ENCODE measurements around the gene CCHCR1. TPM values are rescaled to one million over a fixed set of nuclear protein-coding genes. Genes with fewer than 3 reads are reported as not detected.
"Not testable (repeated sequence)": the region's sequence is repeated elsewhere in the genome, so short reads cannot be mapped to it uniquely, and the experiment has no call there.

The CCHCR1 gene
- total and polyA plus RNA-seq, 9 of the 15 experiments (the other 6 are each of a cell fraction or from before 2014, with no cell fraction given), result 1.2 to 47.3 (median 32.0) TPM

- Histone ChIP-seq H3K27me3 (ENCODE audit: control insufficient read depth in 2 of 2, insufficient read depth in 2 of 2, low read length in 2 of 2) (no peaks in the 10 kb centered on the region), H2AFZ (ENCODE audit: low read depth, low read length) (no peak overlapping the region), H3K9me3 (replicated peaks; ENCODE audit: control insufficient read depth, insufficient read depth, low read depth, low read length) (no peaks in the 10 kb centered on the region), H3K4me1 (replicated peaks in 1 of 2; ENCODE audit: control insufficient read depth in 2 of 2, insufficient read depth in 2 of 2, low read length in 2 of 2) (peaks cover 0 to 4% of the 10 kb centered on the region in 2 experiments; a peak in 2 of 5 replicates), H3K36me3 (ENCODE audit: control insufficient read depth, insufficient read depth, low read length) (no peaks in the 10 kb centered on the region), H3K9me1 (ENCODE audit: control insufficient read depth, insufficient read depth, low read length) (no peaks in the 10 kb centered on the region), H3K27ac (ENCODE audit: extremely low read depth, low read depth, low read length) (no peak overlapping the region), H3K9ac (ENCODE audit: insufficient read depth in 1 of 2, low read depth in 2 of 2, low read length in 2 of 2) (no peak overlapping the region), H3K4me3 (no peak overlapping the region), H4K20me1 (replicated peaks; ENCODE audit: control insufficient read depth, insufficient read depth, low read length) (no peaks in the 10 kb centered on the region), H3K79me2 (ENCODE audit: control insufficient read depth, insufficient read depth, low read length) (no peaks in the 10 kb centered on the region), H3K4me2 (ENCODE audit: insufficient read depth, low read length) (no peak overlapping the region)
- intact Hi-C loops (cut with micrococcal nuclease) (loop anchor here (10.0 kb wide), 1 partner anchor 394 kb away; the partner anchor contains the start of genes LST1 and LTB), in situ Hi-C loops (cut with MboI) (loop anchor here (5.0 kb wide), 1 partner anchor 53 kb away; the partner anchor contains the start of gene PSORS1C2)
- FAIRE-seq, result no peak
- ATAC-seq, result no peak
- WGBS (ENCODE audit: insufficient coverage, low coverage, missing lambda C conversion rate), result 44% methylated on average over 4 of the region's 4 CpGs
- POLR2A ChIA-PET, result no interaction called here
- TF ChIP-seq HNRNPH1 (optimal IDR thresholded peaks at IDR 0.05; ENCODE audit: low read depth, low read length), result no peak
- peak; percentile 37; the same call in 1 of the 2 replicates for TF ChIP-seq ZNF316 (IDR thresholded peaks at IDR 0.05)
- TF ChIP-seq TAF9B (IDR thresholded peaks at IDR 0.05; ENCODE audit: partially characterized antibody), result no peak
- no peak for TF ChIP-seq ARID3A (IDR thresholded peaks at IDR 0.05; ENCODE audit: borderline replicate concordance, low read depth, low read length)
- no peak for TF ChIP-seq DPF2 (IDR thresholded peaks at IDR 0.05)
- BruUV-seq (replicated peaks), result no TSS peak
- no peak for DNase-seq (ENCODE audit: extremely low read depth in 1 of 4, low spot score in 3 of 4)
- CTCF ChIA-PET (ENCODE audit: low intra/inter-chr PET ratio), result interaction anchor here (0.9 to 3.9 kb wide), 2 partner anchors 53 to 178 kb away, joined by 3 to 77 read pairs; partner anchors contain the start of gene PSORS1C2
These were observed 32.9 kb upstream of the CCHCR1 start for GRCh38 chr6:31190488-31190887.

- 37% methylated on average over 3 of the region's 3 CpGs for WGBS (ENCODE audit: insufficient coverage, low coverage, missing lambda C conversion rate)
- BruUV-seq (replicated peaks); H3K4me3 ChIP-seq; H3K36me3 ChIP-seq (ENCODE audit: control insufficient read depth, insufficient read depth, low read length); H3K9ac ChIP-seq (ENCODE audit: insufficient read depth in 1 of 2, low read depth in 2 of 2, low read length in 2 of 2); H3K4me1 ChIP-seq (replicated peaks in 1 of 2; ENCODE audit: control insufficient read depth in 2 of 2, insufficient read depth in 2 of 2, low read length in 2 of 2); H3K9me3 ChIP-seq (replicated peaks; ENCODE audit: control insufficient read depth, insufficient read depth, low read depth, low read length); H3K9me1 ChIP-seq (ENCODE audit: control insufficient read depth, insufficient read depth, low read length); DNase-seq (ENCODE audit: extremely low read depth in 1 of 4, low spot score in 3 of 4); POLR2A ChIA-PET; H4K20me1 ChIP-seq (replicated peaks; ENCODE audit: control insufficient read depth, insufficient read depth, low read length); FAIRE-seq; intact Hi-C loops (cut with micrococcal nuclease); H3K79me2 ChIP-seq (ENCODE audit: control insufficient read depth, insufficient read depth, low read length); H3K4me2 ChIP-seq (ENCODE audit: insufficient read depth, low read length); in situ Hi-C loops (cut with MboI); ATAC-seq; H2AFZ ChIP-seq (ENCODE audit: low read depth, low read length); H3K27ac ChIP-seq (ENCODE audit: extremely low read depth, low read depth, low read length); H3K27me3 ChIP-seq (ENCODE audit: control insufficient read depth in 2 of 2, insufficient read depth in 2 of 2, low read length in 2 of 2): not testable (repeated sequence)
- CTCF ChIA-PET (ENCODE audit: low intra/inter-chr PET ratio), result interaction anchor here (0.7 to 1.2 kb wide), 2 partner anchors 52 to 119 kb away, joined by 3 to 4 read pairs; no protein-coding TSS in a partner anchor
These were observed 31.6 kb upstream of the CCHCR1 start for GRCh38 chr6:31189223-31189622.
